GM12892 (cell line): Measurements from ENCODE around the gene HSPA12B.

Source experiments
- POLR2A ChIP-seq: IDR thresholded peaks from 2 replicates; pipeline ENCODE4 v1.6.1; 2011; ENCODE audit warnings: low read depth, low read length, control low read depth
- POLR2AphosphoS5 ChIP-seq: IDR thresholded peaks from 2 replicates; pipeline ENCODE4 v1.6.1; 2011; ENCODE audit warnings: low read depth, low read length, control low read depth
- TAF1 ChIP-seq: IDR thresholded peaks from 2 replicates; pipeline ENCODE4 v1.6.1; 2011; ENCODE audit warnings: low read depth, mild to moderate bottlenecking, control low read depth, low read length, borderline replicate concordance

GRCh38 chr20:3686421-3686820 lies 46.1 kb upstream of the HSPA12B start:
- TF ChIP-seq POLR2AphosphoS5: no peak
- TF ChIP-seq POLR2A: no peak
- no peak for TF ChIP-seq TAF1
